Endothelial cell of umbilical vein (primary cell): ENCODE measurements around the gene KANK2. TPM values are rescaled to one million over a fixed set of nuclear protein-coding genes. Genes with fewer than 3 reads are reported as not detected.

Experiments
- BruUV-seq: library from RNA; stranded (reverse); fragments of 400-500 nt; replicated peaks from 2 replicates; lab custom pipeline; 2021; lab: Mats Ljungman, UMichigan
- CTCF ChIA-PET: fragments of 300-600, 350-600 bp; sonication (Branson Sonifier 250); formaldehyde crosslinking; loops from one replicate; lab custom pipeline; 2021; ENCODE audit warnings: antibody characterized with exemption, inconsistent platforms; lab: Charles Lee
- POLR2A ChIA-PET: fragments of 300-600, 350-600 bp; sonication (Branson Sonifier 250); formaldehyde crosslinking; loops from one replicate; lab custom pipeline; 2021; ENCODE audit warnings: antibody characterized with exemption, inconsistent platforms; lab: Charles Lee
- DNase-seq: peaks from one replicate; pipeline ENCODE4 v3.0.0-alpha.2; 2011; ENCODE audit warnings: low read depth, low spot score
- FAIRE-seq: peaks from 2 replicates; lab custom pipeline; 2011; peaks lifted over from hg19 to GRCh38; lab: Jason Lieb, UNC
- H2AFZ ChIP-seq: 2 replicates; pipeline ENCODE4 v1.6.0; 2012; ENCODE audit warnings: low read depth, low read length, control low read depth, inconsistent platforms
- H3K27ac ChIP-seq: 2 replicates; pipeline ENCODE4 v1.5.1; 2011; ENCODE audit warnings: low read depth, mild to moderate bottlenecking, control low read depth, low read length, moderate library complexity; ENCODE audit not compliant: insufficient read depth
- H3K27me3 ChIP-seq, 2 experiments: 2 replicates each; pipeline versions ENCODE4 v1.6.0 to v1.6.1; 2011; ENCODE audit warnings: low read length in 2 of 2, mixed read lengths in 1 of 2; ENCODE audit not compliant: control insufficient read depth in 2 of 2, insufficient read depth in 2 of 2
- H3K36me3 ChIP-seq, 2 experiments: 2 replicates in 1 of 2; 3 replicates in 1 of 2; pipeline ENCODE4 v1.5.1; 2011; ENCODE audit warnings: low read length in 2 of 2, mild to moderate bottlenecking in 1 of 2, moderate library complexity in 1 of 2; ENCODE audit not compliant: control insufficient read depth in 2 of 2, insufficient read depth in 2 of 2; ENCODE audit errors: extremely low read depth in 1 of 2
- H3K4me1 ChIP-seq: 3 replicates; pipeline ENCODE4 v1.5.1; 2011; ENCODE audit warnings: mild to moderate bottlenecking, low read length; ENCODE audit not compliant: control insufficient read depth, insufficient read depth; ENCODE audit errors: extremely low read depth
- H3K4me2 ChIP-seq: 2 replicates; pipeline ENCODE4 v1.6.1; 2011; ENCODE audit warnings: low read length, control low read depth, mixed read lengths; ENCODE audit not compliant: insufficient read depth
- H3K4me3 ChIP-seq, 3 experiments: fragments of 200-600 bp in 1 of 3; sonication (generic), shearing (Covaris generic) in 1 of 3; replicated peaks in 1 of 3; 2 replicates each; pipeline ENCODE4 v1.5.1; 2011 to 2016; ENCODE audit warnings: control low read depth in 3 of 3, low read length in 3 of 3, mild to moderate bottlenecking in 2 of 3, inconsistent platforms in 1 of 3, low read depth in 1 of 3, moderate library complexity in 1 of 3; ENCODE audit not compliant: insufficient read depth in 1 of 3
- H3K79me2 ChIP-seq: 2 replicates; pipeline ENCODE4 v1.6.0; 2012; ENCODE audit warnings: low read length, inconsistent platforms; ENCODE audit not compliant: control insufficient read depth, insufficient read depth
- H3K9ac ChIP-seq: replicated peaks from 2 replicates; pipeline ENCODE3; 2011; ENCODE audit warnings: low read length, control low read depth; ENCODE audit not compliant: insufficient read depth; ENCODE audit errors: extremely low read depth
- H3K9me1 ChIP-seq: replicated peaks from 3 replicates; pipeline ENCODE4 v1.6.0; 2011; ENCODE audit warnings: mild to moderate bottlenecking, low read length; ENCODE audit not compliant: control insufficient read depth, insufficient read depth; ENCODE audit errors: extremely low read depth
- H3K9me3 ChIP-seq: replicated peaks from 2 replicates; pipeline ENCODE4 v1.5.1; 2012; ENCODE audit warnings: low read length, inconsistent platforms; ENCODE audit not compliant: control insufficient read depth, insufficient read depth
- H4K20me1 ChIP-seq: replicated peaks from 2 replicates; pipeline ENCODE3; 2011; ENCODE audit warnings: mild to moderate bottlenecking, low read length; ENCODE audit not compliant: control insufficient read depth, insufficient read depth; ENCODE audit errors: extremely low read depth
- POLR2A ChIP-seq: IDR thresholded peaks from 2 replicates; pipeline ENCODE4 v1.6.1; 2012; ENCODE audit warnings: low read depth, mild to moderate bottlenecking, control low read depth, low read length
- dilution Hi-C: fragments of 300-500 bp; cut with MboI; formaldehyde crosslinking; loops from one replicate; pipeline ENCODE4 v1.15.0; 2019; ENCODE audit warnings: low sequenced_read_pairs; ENCODE audit not compliant: extremely low pct_ligation_motif_present
- intact Hi-C: fragments of 100-400 bp; cut with micrococcal nuclease; formaldehyde crosslinking; loops from one replicate; pipeline ENCODE4 v1.10.0; 2022
- polyA plus RNA-seq, 4 experiments: library from polyadenylated mRNA; depleted of rRNA in 3 of 4; stranded (reverse) in 3 of 4; unstranded in 1 of 4; fragments of >200 nt; gene quantifications; 2 replicates each; pipeline versions ENCODE4 v1.2.1 to v1.2.3, GENCODE V29; 2011 to 2012; ENCODE audit warnings: missing spikeins in 1 of 4
- total RNA-seq: library from RNA; stranded (reverse); gene quantifications from 2 replicates; pipeline ENCODE4 v1.2.3, GENCODE V29; 2021

Gene KANK2
- total and polyA plus RNA-seq, 2 donors (not counting 3 experiments of a cell fraction or from before 2014, with no cell fraction given), result 41.7 to 77.9 TPM

DNA sequence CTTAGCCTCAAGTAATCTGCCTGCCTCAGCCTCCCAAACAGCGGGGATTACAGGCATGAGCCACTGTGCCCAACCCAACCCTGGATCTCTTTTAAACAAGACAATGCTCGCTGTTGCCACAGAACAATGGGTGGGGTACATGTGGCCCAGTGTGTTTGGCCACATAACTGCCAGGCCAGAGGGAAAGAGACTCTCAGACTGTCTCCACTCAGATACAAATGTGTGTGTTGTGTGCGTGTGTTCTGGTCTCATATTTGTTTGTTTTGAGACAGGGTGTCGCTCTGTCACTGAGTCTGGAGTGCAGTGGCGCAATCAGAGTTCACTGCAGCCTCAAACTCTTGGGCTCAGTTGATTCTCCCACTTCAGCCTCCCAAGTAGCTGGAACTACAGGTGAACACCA lies 82.3 kb downstream of the KANK2 start:
- no peak for FAIRE-seq
- Histone ChIP-seq H3K79me2 (peaks cover 25% of the 10 kb centered on the region), H3K9ac (no peak overlapping the region), H3K27me3 (no peaks in the 10 kb centered on the region), H3K9me1 (no peaks in the 10 kb centered on the region), H4K20me1 (no peaks in the 10 kb centered on the region), H3K4me2 (no peak overlapping the region), H3K9me3 (no peaks in the 10 kb centered on the region), H3K36me3 (peaks cover 25 to 31% of the 10 kb centered on the region in 2 experiments), H2AFZ (no peak overlapping the region), H3K4me1 (no peaks in the 10 kb centered on the region), H3K4me3 (no peak overlapping the region), H3K27ac (no peak overlapping the region)
- no peak for TF ChIP-seq POLR2A
- ChIA-PET POLR2A (no interaction called here), CTCF (interaction anchor here (3.4 kb wide), 1 partner anchor 11 kb away, joined by 12 read pairs; no protein-coding TSS in a partner anchor)
- DNase-seq, result no peak
- dilution Hi-C loops (no loop called here), intact Hi-C loops (no loop called here)
- no TSS peak for BruUV-seq

Other genes with a start within 250 kb of the KANK2 start
- gene SMARCA4, start 236.5 kb downstream of the KANK2 start, total RNA-seq, result 177 and 178 TPM in 2 replicates
- gene SMARCA4, start 236.5 kb downstream of the KANK2 start, polyA plus RNA-seq, result 63.0 and 65.0 TPM in 2 replicates
- 174 and 175 TPM in 2 replicates for gene LDLR, start 108.1 kb downstream of the KANK2 start, total RNA-seq
- gene LDLR, start 108.1 kb downstream of the KANK2 start, polyA plus RNA-seq, result 142 and 144 TPM in 2 replicates
- 68.5 and 70.0 TPM in 2 replicates for gene SPC24, start 41.8 kb downstream of the KANK2 start, total RNA-seq
- 17.2 and 19.8 TPM in 2 replicates for gene SPC24, start 41.8 kb downstream of the KANK2 start, polyA plus RNA-seq
- not detected in 2 replicates for gene ANGPTL8, start 42.1 kb upstream of the KANK2 start, total RNA-seq
- not detected in 2 replicates for gene ANGPTL8, start 42.1 kb upstream of the KANK2 start, polyA plus RNA-seq
- gene DOCK6, start 65.0 kb upstream of the KANK2 start, total RNA-seq, result 334 and 353 TPM in 2 replicates
- gene DOCK6, start 65.0 kb upstream of the KANK2 start, polyA plus RNA-seq, result 126 and 154 TPM in 2 replicates
- gene TSPAN16, start 98.6 kb upstream of the KANK2 start, total RNA-seq, result not detected in 2 replicates
- gene TSPAN16, start 98.6 kb upstream of the KANK2 start, polyA plus RNA-seq, result not detected in 2 replicates
- gene RAB3D, start 142.1 kb upstream of the KANK2 start, total RNA-seq, result 41.1 and 48.2 TPM in 2 replicates
- 34.1 and 35.4 TPM in 2 replicates for gene RAB3D, start 142.1 kb upstream of the KANK2 start, polyA plus RNA-seq
- gene TMEM205, start 148.7 kb upstream of the KANK2 start, total RNA-seq, result 57.3 and 58.9 TPM in 2 replicates
- 345 and 364 TPM in 2 replicates for gene TMEM205, start 148.7 kb upstream of the KANK2 start, polyA plus RNA-seq
- gene CCDC159, start 149.0 kb upstream of the KANK2 start, total RNA-seq, result 30.3 and 31.6 TPM in 2 replicates
- 28.2 and 30.0 TPM in 2 replicates for gene CCDC159, start 149.0 kb upstream of the KANK2 start, polyA plus RNA-seq
- gene PLPPR2, start 157.9 kb upstream of the KANK2 start, total RNA-seq, result 22.8 and 23.7 TPM in 2 replicates
- gene PLPPR2, start 157.9 kb upstream of the KANK2 start, polyA plus RNA-seq, result 28.7 and 34.5 TPM in 2 replicates
- gene SWSAP1, start 177.1 kb upstream of the KANK2 start, total RNA-seq, result 2.7 and 3.7 TPM in 2 replicates
- gene SWSAP1, start 177.1 kb upstream of the KANK2 start, polyA plus RNA-seq, result 4.4 and 4.8 TPM in 2 replicates
- gene EPOR, start 186.8 kb upstream of the KANK2 start, total RNA-seq, result 11.4 and 12.6 TPM in 2 replicates
- 17.3 and 23.5 TPM in 2 replicates for gene EPOR, start 186.8 kb upstream of the KANK2 start, polyA plus RNA-seq
- 1.7 and 5.2 TPM in 2 replicates for gene RGL3, start 221.8 kb upstream of the KANK2 start, total RNA-seq
- 0.23 and 0.56 TPM in 2 replicates for gene RGL3, start 221.8 kb upstream of the KANK2 start, polyA plus RNA-seq
- 0.97 TPM in 1 of 2 replicates, not detected in the other for gene ODAD3, start 237.6 kb upstream of the KANK2 start, total RNA-seq
- gene ODAD3, start 237.6 kb upstream of the KANK2 start, polyA plus RNA-seq, result 0.05 and 0.14 TPM in 2 replicates
- gene PRKCSH, start 238.1 kb upstream of the KANK2 start, total RNA-seq, result 387 and 425 TPM in 2 replicates
- 215 and 267 TPM in 2 replicates for gene PRKCSH, start 238.1 kb upstream of the KANK2 start, polyA plus RNA-seq